Measurements from ENCODE around the gene CDSN.
A peak's percentile ranks its signal among the peaks of the same experiment; 100 is the strongest.

DNA sequence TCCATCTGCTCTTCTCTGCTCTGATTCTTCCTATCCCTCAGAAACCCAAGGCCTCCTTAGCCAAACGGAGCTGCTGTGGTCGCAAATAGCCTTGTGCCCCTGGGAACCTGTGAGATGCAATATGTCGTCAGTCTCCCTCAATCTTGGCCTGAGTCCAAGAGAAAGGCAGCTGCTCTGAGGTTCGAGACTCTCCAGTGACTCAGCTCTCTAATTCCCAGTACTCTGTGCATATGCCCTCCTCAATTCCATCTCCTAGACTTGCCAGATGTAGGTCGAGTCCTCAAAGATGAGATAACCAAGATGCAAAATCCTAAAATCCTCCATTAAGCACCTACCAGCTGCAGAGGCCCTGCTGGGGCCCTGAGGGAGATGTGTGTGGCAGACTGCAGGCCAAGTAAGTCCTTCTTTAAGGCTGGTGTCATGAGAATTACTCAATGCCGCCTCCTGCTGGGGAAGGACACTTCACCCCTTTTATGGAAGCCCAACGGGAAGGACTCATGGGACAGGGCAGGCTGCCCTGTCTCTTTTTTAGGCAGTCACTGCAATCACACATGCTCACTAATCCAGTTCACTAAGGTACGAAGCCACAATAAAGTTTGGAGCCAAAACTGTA, 36.4 kb downstream of the CDSN start:
- TF ChIP-seq, protein P1, sequence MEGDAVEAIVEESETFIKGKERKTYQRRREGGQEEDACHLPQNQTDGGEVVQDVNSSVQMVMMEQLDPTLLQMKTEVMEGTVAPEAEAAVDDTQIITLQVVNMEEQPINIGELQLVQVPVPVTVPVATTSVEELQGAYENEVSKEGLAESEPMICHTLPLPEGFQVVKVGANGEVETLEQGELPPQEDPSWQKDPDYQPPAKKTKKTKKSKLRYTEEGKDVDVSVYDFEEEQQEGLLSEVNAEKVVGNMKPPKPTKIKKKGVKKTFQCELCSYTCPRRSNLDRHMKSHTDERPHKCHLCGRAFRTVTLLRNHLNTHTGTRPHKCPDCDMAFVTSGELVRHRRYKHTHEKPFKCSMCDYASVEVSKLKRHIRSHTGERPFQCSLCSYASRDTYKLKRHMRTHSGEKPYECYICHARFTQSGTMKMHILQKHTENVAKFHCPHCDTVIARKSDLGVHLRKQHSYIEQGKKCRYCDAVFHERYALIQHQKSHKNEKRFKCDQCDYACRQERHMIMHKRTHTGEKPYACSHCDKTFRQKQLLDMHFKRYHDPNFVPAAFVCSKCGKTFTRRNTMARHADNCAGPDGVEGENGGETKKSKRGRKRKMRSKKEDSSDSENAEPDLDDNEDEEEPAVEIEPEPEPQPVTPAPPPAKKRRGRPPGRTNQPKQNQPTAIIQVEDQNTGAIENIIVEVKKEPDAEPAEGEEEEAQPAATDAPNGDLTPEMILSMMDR (conservative IDR thresholded peaks at IDR 0.05; ENCODE audit: low read length) = peak; percentile 53
- TF ChIP-seq EZH2phosphoT487 (IDR thresholded peaks at IDR 0.05; ENCODE audit: borderline replicate concordance) = no peak

Measured in Loucy (cell line).